Neural cell (in vitro differentiated cells): ENCODE data around the gene PKNOX2.

ENCODE experiments used
- CTCF ChIP-seq: fragments of 450-650 bp; IDR thresholded peaks from 2 replicates; pipeline ENCODE4 v1.5.1; 2014; ENCODE audit warnings: antibody characterized with exemption, mild to moderate bottlenecking, moderate library complexity; ENCODE audit not compliant: poor library complexity, severe bottlenecking
- MXI1 ChIP-seq: fragments of 450-650 bp; conservative IDR thresholded peaks from 2 replicates; pipeline ENCODE4 v1.6.1; 2014; ENCODE audit warnings: antibody characterized with exemption, mild to moderate bottlenecking; ENCODE audit not compliant: poor library complexity, severe bottlenecking
- POLR2AphosphoS5 ChIP-seq: IDR thresholded peaks from 2 replicates; pipeline ENCODE4 v1.6.1; 2012
- REST ChIP-seq: IDR thresholded peaks from 2 replicates; pipeline ENCODE4 v1.6.1; 2012; ENCODE audit warnings: borderline replicate concordance
- SMC3 ChIP-seq: fragments of 450-650 bp; conservative IDR thresholded peaks from 2 replicates; pipeline ENCODE4 v1.6.1; 2014; ENCODE audit warnings: antibody characterized with exemption, mild to moderate bottlenecking, moderate library complexity; ENCODE audit not compliant: poor library complexity

- TF ChIP-seq SMC3 (no peak), CTCF (no peak), REST (no peak), POLR2AphosphoS5 (no peak), MXI1 (no peak)
Measured at GRCh38 chr11:125155100-125155444, 9.5 kb upstream of the PKNOX2 start.
